GM19238 (cell line): ENCODE measurements around the gene KCNK1.

ENCODE experiments used
- DNase-seq: peaks from one replicate; pipeline ENCODE4 v3.0.0; 2011; ENCODE audit warnings: low spot score; ENCODE audit not compliant: insufficient read length

KCNK1 gene

GRCh38 chr1:233704170-233704897, 90.4 kb downstream of the KCNK1 start:
- no peak for DNase-seq

- no peak for DNase-seq
Observed at GRCh38 chr1:233704898-233705723, 91.2 kb downstream of the KCNK1 start.

GRCh38 chr1:233707153-233707879, 93.4 kb downstream of the KCNK1 start:
- DNase-seq = no peak

- DNase-seq = no peak
Observed at GRCh38 chr1:233707880-233708815, 94.2 kb downstream of the KCNK1 start.

GRCh38 chr1:233710031-233710430, 96.1 kb downstream of the KCNK1 start:
- no peak for DNase-seq

- DNase-seq = no peak
Observed at GRCh38 chr1:233710507-233710906, 96.6 kb downstream of the KCNK1 start.

GRCh38 chr1:233714631-233715217, 100.8 kb downstream of the KCNK1 start:
- DNase-seq = no peak

- DNase-seq = no peak
Observed at GRCh38 chr1:233718057-233718456, 104.2 kb downstream of the KCNK1 start.

- no peak for DNase-seq
Observed at GRCh38 chr1:233719655-233720341, 105.9 kb downstream of the KCNK1 start.

- DNase-seq = no peak
Observed at GRCh38 chr1:233721004-233721595, 107.2 kb downstream of the KCNK1 start.
